NCI-H226 (cell line): ENCODE measurements around the gene DGUOK.
A peak's percentile ranks its signal among the peaks of the same experiment; 100 is the strongest.
"Not testable (repeated sequence)": the region's sequence is repeated elsewhere in the genome, so short reads cannot be mapped to it uniquely, and the experiment has no call there.

Experiments used
- DNase-seq: peaks from one replicate; pipeline ENCODE4 v3.0.0-alpha.2; 2015

DGUOK gene

GRCh38 chr2:73926493-73927327 lies at the start of gene DGUOK:
DGUOK (plus strand) TSS chr2:73926880; CDS start chr2:73926911, 31 bp downstream.
- peak; percentile 98 for DNase-seq

- no peak for DNase-seq
Measured at GRCh38 chr2:73877071-73877802, 49.4 kb upstream of the DGUOK start.

GRCh38 chr2:73877984-73878383 lies 48.7 kb upstream of the DGUOK start:
- DNase-seq: not testable (repeated sequence)

GRCh38 chr2:73885406-73885805 lies 41.3 kb upstream of the DGUOK start:
- no peak for DNase-seq

GRCh38 chr2:73886357-73886756 lies 40.3 kb upstream of the DGUOK start:
- DNase-seq: no peak

- DNase-seq: peak; percentile 28
Measured at GRCh38 chr2:73887596-73888353, 38.9 kb upstream of the DGUOK start.

- DNase-seq: no peak
Measured at GRCh38 chr2:73888388-73888787, 38.3 kb upstream of the DGUOK start.

GRCh38 chr2:73889206-73889605 lies 37.5 kb upstream of the DGUOK start:
- DNase-seq: no peak

- DNase-seq: no peak
Measured at GRCh38 chr2:73890301-73891092, 36.2 kb upstream of the DGUOK start.

GRCh38 chr2:73891276-73891901 lies 35.3 kb upstream of the DGUOK start:
- DNase-seq: no peak

GRCh38 chr2:73892631-73893329 lies 33.9 kb upstream of the DGUOK start, which contains the start of gene ACTG2:
ACTG2 (plus strand) TSS chr2:73893008; CDS start chr2:73901312, 8,304 bp downstream.
- DNase-seq: no peak

GRCh38 chr2:73893764-73894474 lies 32.8 kb upstream of the DGUOK start:
- no peak for DNase-seq

- DNase-seq: no peak
Measured at GRCh38 chr2:73894475-73894850, 32.2 kb upstream of the DGUOK start.

GRCh38 chr2:73894877-73895276 lies 31.8 kb upstream of the DGUOK start:
- DNase-seq: no peak

- DNase-seq: no peak
Measured at GRCh38 chr2:73895473-73895872, 31.2 kb upstream of the DGUOK start.

- no peak for DNase-seq
Measured at GRCh38 chr2:73896362-73897239, 30.1 kb upstream of the DGUOK start.

GRCh38 chr2:73897240-73897583 lies 29.5 kb upstream of the DGUOK start:
- no peak for DNase-seq

- no peak for DNase-seq
Measured at GRCh38 chr2:73897934-73898333, 28.7 kb upstream of the DGUOK start.

- DNase-seq: no peak
Measured at GRCh38 chr2:73899801-73900336, 26.8 kb upstream of the DGUOK start.
